C4-2B (cell line): Measurements from ENCODE around the gene BCL7A.
"Not testable (repeated sequence)": the region's sequence is repeated elsewhere in the genome, so short reads cannot be mapped to it uniquely, and the experiment has no call there.

Source experiments
- H3K27ac ChIP-seq: fragments of 450-650 bp; 2 replicates; pipeline ENCODE4 v1.5.1; 2017
- ZFX ChIP-seq: fragments of 450-650 bp; IDR thresholded peaks from 2 replicates; pipeline ENCODE4 v1.6.1; 2017
- TF ChIP-seq, protein P1 (sequence below): fragments of 450-650 bp; conservative IDR thresholded peaks from 2 replicates; pipeline ENCODE4 v1.5.1; 2017; ENCODE audit warnings: mild to moderate bottlenecking

BCL7A gene

DNA sequence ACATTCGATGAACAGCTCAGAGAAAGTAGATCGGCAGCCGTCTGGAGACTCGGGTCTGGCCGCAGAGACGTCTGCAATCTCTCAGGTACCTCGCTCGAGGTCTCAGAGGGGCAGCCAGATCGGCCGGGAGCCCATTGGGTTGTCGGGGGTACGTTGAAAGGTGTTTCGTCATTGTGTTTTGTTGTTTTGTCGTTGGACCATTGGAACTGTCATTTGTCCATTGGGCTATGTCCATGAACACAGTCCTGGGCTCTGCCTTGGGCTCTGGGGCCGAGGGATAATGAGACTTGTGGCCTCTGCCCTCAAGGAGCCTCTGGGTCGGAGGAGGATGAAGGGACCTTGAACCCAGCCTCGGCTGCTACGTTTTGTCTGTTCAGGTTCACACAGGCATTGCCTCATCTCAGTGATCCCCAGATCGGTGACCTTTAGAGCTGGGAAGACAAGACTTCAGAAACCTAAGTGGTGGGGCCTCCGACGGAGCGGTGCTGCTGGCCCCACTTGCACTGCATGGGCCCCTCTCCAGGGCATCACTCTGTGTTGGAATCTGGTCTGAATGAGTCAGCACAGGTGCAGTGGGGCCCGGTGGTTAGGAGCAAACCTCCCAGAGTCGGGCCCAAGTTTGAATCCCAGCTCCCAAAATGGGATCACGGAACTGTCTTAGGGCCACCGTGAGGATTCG is 33.3 kb downstream of the BCL7A start:
- TF ChIP-seq, protein P1, sequence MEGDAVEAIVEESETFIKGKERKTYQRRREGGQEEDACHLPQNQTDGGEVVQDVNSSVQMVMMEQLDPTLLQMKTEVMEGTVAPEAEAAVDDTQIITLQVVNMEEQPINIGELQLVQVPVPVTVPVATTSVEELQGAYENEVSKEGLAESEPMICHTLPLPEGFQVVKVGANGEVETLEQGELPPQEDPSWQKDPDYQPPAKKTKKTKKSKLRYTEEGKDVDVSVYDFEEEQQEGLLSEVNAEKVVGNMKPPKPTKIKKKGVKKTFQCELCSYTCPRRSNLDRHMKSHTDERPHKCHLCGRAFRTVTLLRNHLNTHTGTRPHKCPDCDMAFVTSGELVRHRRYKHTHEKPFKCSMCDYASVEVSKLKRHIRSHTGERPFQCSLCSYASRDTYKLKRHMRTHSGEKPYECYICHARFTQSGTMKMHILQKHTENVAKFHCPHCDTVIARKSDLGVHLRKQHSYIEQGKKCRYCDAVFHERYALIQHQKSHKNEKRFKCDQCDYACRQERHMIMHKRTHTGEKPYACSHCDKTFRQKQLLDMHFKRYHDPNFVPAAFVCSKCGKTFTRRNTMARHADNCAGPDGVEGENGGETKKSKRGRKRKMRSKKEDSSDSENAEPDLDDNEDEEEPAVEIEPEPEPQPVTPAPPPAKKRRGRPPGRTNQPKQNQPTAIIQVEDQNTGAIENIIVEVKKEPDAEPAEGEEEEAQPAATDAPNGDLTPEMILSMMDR, result no peak
- no peak for TF ChIP-seq ZFX
- H3K27ac ChIP-seq, result no peak overlapping the region

DNA sequence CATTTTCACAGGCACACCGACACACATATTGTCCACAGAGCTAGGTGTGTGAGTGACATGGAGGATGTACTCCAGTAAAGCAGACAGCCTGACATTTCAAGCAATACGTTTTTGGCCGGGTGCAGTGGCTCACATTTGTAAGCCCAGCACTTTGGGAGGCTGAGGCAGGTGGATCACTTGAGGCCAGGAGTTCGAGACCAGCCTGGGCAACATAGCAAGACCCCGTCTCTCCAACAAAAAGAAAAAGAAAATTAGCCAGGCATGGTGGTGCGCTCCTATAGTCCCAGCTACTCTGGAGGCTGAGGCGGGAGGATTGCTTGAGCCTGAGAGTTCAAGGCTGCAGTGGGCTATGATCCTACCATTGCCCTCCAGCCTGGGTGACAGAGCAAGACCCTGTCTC is 34.7 kb downstream of the BCL7A start:
- H3K27ac ChIP-seq, result not testable (repeated sequence)

DNA sequence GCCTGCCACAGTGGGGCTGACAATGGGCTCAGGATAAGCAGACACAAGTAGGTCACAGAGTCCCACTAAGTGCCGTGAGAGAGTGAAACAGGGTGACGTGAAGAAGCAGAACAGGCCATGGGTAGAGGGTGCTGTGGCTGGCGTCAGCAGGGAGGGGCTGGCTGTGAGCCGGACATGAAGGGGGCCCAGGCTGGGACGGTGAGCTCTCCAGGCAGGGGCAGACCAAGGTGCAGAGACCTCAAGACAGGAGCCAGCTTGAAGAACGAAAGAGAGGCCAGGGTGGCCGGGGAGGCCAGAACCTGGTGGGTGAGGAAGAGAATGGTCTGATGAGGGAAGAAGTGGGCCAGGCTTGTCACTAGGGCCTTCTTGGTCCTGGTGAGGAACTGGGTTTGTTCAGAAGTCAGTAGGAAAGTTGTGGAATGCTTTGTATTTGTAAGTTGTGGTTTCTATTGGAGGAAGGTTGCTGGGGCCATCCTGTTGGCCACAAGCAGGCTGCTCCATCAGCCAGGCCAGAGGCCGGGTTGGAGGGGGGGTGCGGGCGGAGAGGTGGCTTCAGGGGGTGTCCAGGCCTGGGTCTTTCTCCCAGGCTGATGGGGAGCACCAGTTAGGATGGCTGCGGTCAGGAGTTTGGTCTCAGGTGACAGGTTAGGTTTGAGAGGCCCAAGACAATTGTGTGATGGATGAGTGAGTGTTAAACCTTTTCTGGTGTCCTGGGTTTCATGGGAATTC is 35.5 kb downstream of the BCL7A start:
- H3K27ac ChIP-seq, result no peak overlapping the region

DNA sequence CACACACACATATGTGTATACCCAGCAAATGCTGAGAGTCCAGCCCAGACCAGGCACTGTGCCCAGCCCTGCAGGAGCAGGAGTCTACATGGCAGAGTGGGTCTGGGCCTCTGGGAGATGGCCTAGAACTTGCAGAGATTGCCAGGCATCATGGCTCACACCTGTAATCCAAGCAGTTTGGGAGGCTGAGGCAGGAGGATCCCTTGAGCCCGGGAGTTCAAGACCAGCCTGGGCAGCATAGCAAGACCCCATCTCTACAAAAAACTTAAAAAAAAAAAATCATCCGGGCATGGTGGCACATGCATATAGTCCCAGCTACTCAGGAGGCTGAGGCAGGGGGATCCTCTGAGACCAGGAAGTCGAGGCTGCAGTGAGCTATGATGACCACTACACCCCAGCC is 36.1 kb downstream of the BCL7A start:
- H3K27ac ChIP-seq, result no peak overlapping the region

More for the DNA sequence above, 35.5 kb downstream of the BCL7A start:
- TF ChIP-seq, protein P1, result no peak
- no peak for TF ChIP-seq ZFX

DNA sequence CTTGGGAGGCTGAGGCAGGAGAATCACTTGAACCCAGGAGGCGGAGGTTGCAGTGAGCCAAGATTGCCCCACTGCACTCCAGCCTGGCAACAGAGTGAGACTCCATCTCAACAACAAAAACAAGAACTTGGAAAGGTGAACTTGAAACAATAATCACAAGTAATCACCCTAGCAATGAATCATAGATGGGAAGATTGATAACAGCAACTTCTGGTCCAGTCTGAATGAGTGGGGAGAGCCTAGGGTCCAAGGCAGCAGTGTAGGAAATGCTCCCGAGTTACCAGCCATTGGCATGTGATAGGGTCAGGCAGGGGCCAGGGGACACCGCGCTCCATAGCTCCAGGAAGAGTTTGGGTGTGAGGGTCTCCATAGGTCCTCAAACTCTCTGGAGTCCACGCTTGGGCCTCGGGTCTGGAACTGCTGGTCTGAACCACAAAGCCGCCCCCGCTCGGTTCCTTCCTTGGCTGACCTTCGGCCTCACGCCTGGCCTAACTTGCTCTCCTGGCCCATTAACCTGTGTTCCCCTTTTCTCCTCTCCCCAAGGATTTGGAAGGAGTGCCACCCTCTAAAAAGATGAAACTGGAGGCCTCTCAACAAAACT is 37.0 kb downstream of the BCL7A start:
- H3K27ac ChIP-seq, result no peak overlapping the region
- TF ChIP-seq ZFX, result no peak
- TF ChIP-seq, protein P1, result no peak

More for the DNA sequence above, 36.1 kb downstream of the BCL7A start:
- TF ChIP-seq ZFX, result no peak
- TF ChIP-seq, protein P1, result no peak

DNA sequence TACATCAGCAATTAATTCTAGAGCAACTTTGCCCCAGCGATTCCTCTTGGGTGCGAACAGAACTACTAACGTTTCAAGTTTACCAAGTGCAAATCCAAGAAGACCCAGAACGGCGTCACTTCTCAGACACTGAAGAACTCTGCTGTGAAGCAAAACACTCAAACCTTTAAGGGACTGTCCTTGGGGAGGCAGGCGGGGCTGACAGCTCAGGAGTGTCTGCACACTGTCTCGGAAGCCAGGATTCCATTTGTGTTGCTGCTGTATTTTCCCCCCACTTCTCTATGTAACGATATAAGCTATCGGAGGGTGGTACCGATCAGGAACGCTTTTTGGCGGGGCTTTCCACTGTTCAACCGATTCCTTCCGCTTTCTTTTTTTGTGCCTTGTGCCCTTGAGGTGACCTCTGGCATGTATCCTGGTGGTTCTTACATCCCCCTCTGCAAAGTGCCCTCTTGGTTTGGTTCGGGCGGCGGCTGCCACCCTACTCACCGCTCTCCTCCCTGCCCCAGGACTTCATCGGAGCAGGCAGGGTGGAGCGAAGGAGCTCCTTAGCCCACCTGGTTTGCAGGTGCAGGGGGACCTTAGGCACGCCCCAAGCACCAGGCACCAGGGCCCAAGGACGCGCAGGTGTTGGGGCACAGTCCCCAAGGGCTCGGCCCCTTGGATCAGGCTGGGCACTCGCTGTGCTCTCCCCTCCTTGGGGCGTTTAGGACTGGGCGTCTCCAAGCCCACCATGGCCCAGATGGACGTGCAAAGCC is 37.7 kb downstream of the BCL7A start:
- TF ChIP-seq, protein P1, result no peak
- TF ChIP-seq ZFX, result no peak
- H3K27ac ChIP-seq, result no peak overlapping the region

DNA sequence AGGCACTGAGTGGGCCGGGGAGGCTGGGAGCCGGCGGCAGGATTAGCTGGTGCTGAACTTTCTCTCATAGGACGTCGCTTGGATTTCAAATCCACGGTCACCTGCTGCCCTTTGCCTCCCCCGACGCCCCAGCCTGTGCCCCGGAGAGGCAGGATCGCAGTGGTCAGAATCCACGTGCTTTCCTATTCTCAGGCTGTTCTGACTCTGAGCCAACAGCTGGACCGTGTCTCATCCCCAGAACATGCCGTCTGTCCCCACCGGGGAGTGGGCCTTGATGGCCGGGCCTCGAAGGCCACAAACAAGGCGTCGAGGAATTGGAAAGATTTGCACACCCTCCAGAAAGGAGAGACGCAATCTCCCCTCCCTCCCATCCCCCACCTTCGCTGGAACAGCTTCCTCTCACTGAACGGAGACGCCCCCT is 38.4 kb downstream of the BCL7A start:
- TF ChIP-seq, protein P1, result no peak
- TF ChIP-seq ZFX, result no peak
- H3K27ac ChIP-seq, result no peak overlapping the region
